ENCODE data around the gene WDR4.
"Not testable (repeated sequence)": the region's sequence is repeated elsewhere in the genome, so short reads cannot be mapped to it uniquely, and the experiment has no call there.

WDR4 gene

GRCh38 chr21:42809577-42810475 is 69.5 kb downstream of the WDR4 start:
- H3K36me3 ChIP-seq (ENCODE audit: insufficient read depth, low read length): no peaks in the 10 kb centered on the region
- peaks cover 8% of the 10 kb centered on the region; the same call in 1 of the 2 replicates for H3K27me3 ChIP-seq (ENCODE audit: insufficient read depth, low read length)
- no peak overlapping the region for H3K4me2 ChIP-seq (ENCODE audit: low read length)
- no peak overlapping the region for H3K4me3 ChIP-seq (ENCODE audit: low read depth, low read length, poor library complexity, severe bottlenecking)
- H3K9ac ChIP-seq (ENCODE audit: low read length): no peak overlapping the region
- no peak overlapping the region for H3K27ac ChIP-seq (ENCODE audit: low read depth, low read length, poor library complexity, severe bottlenecking)
- no peaks in the 10 kb centered on the region for H3K9me2 ChIP-seq (ENCODE audit: low read depth, low read length)
- H3K79me2 ChIP-seq (ENCODE audit: insufficient read depth, low read length): no peaks in the 10 kb centered on the region
- H4K20me1 ChIP-seq (ENCODE audit: insufficient read depth, low read length): no peaks in the 10 kb centered on the region
- H3K9me3 ChIP-seq (ENCODE audit: low read length): peaks cover under 1% of the 10 kb centered on the region; the same call in 1 of the 2 replicates
- H3K4me1 ChIP-seq (ENCODE audit: insufficient read depth, low read length, severe bottlenecking): no peaks in the 10 kb centered on the region
- TF ChIP-seq EZH2 (IDR thresholded peaks at IDR 0.05; ENCODE audit: borderline replicate concordance, low read length) (no peak), CTCF (IDR thresholded peaks at IDR 0.05; ENCODE audit: low read length) (no peak)
- H2AFZ ChIP-seq (ENCODE audit: low read length): no peak overlapping the region
- H3F3A ChIP-seq (ENCODE audit: insufficient read depth, low read length): no peaks in the 10 kb centered on the region

GRCh38 chr21:42809171-42809570 is 70.2 kb downstream of the WDR4 start:
- no peaks in the 10 kb centered on the region for H3K9me3 ChIP-seq (ENCODE audit: low read length)
- H3K9ac ChIP-seq (ENCODE audit: low read length): no peak overlapping the region
- no peak overlapping the region for H3K27ac ChIP-seq (ENCODE audit: low read depth, low read length, poor library complexity, severe bottlenecking)
- H3K9me2 ChIP-seq (ENCODE audit: low read depth, low read length): no peaks in the 10 kb centered on the region
- peaks cover 8% of the 10 kb centered on the region; the same call in 1 of the 2 replicates for H3K27me3 ChIP-seq (ENCODE audit: insufficient read depth, low read length)
- H3K4me1 ChIP-seq (ENCODE audit: insufficient read depth, low read length, severe bottlenecking): no peaks in the 10 kb centered on the region
- H2AFZ ChIP-seq (ENCODE audit: low read length): no peak overlapping the region
- H3K4me3 ChIP-seq (ENCODE audit: low read depth, low read length, poor library complexity, severe bottlenecking): no peak overlapping the region
- H4K20me1 ChIP-seq (ENCODE audit: insufficient read depth, low read length): no peaks in the 10 kb centered on the region
- no peaks in the 10 kb centered on the region for H3K79me2 ChIP-seq (ENCODE audit: insufficient read depth, low read length)
- no peaks in the 10 kb centered on the region for H3F3A ChIP-seq (ENCODE audit: insufficient read depth, low read length)
- no peaks in the 10 kb centered on the region for H3K36me3 ChIP-seq (ENCODE audit: insufficient read depth, low read length)
- H3K4me2 ChIP-seq (ENCODE audit: low read length): no peak overlapping the region
- no peak for TF ChIP-seq EZH2 (IDR thresholded peaks at IDR 0.05; ENCODE audit: borderline replicate concordance, low read length)
- no peak for TF ChIP-seq CTCF (IDR thresholded peaks at IDR 0.05; ENCODE audit: low read length)

- Histone ChIP-seq H3K4me1 (ENCODE audit: insufficient read depth, low read length, severe bottlenecking) (no peaks in the 10 kb centered on the region), H3K36me3 (ENCODE audit: insufficient read depth, low read length) (no peaks in the 10 kb centered on the region), H3K9me2 (ENCODE audit: low read depth, low read length) (no peaks in the 10 kb centered on the region), H3K9me3 (ENCODE audit: low read length) (no peaks in the 10 kb centered on the region), H3F3A (ENCODE audit: insufficient read depth, low read length) (no peaks in the 10 kb centered on the region), H2AFZ (ENCODE audit: low read length) (no peak overlapping the region), H3K27me3 (ENCODE audit: insufficient read depth, low read length) (peaks cover 8% of the 10 kb centered on the region; the same call in 1 of the 2 replicates), H3K4me3 (ENCODE audit: low read depth, low read length, poor library complexity, severe bottlenecking) (no peak overlapping the region), H3K4me2 (ENCODE audit: low read length) (no peak overlapping the region), H3K9ac (ENCODE audit: low read length) (no peak overlapping the region), H3K27ac (ENCODE audit: low read depth, low read length, poor library complexity, severe bottlenecking) (no peak overlapping the region), H4K20me1 (ENCODE audit: insufficient read depth, low read length) (no peaks in the 10 kb centered on the region), H3K79me2 (ENCODE audit: insufficient read depth, low read length) (no peaks in the 10 kb centered on the region)
- TF ChIP-seq EZH2 (IDR thresholded peaks at IDR 0.05; ENCODE audit: borderline replicate concordance, low read length) (no peak), CTCF (IDR thresholded peaks at IDR 0.05; ENCODE audit: low read length) (no peak)
These were observed 71.3 kb downstream of the WDR4 start for GRCh38 chr21:42807938-42808613.

GRCh38 chr21:42807293-42807895 is 71.9 kb downstream of the WDR4 start:
- H3K9me3 ChIP-seq (ENCODE audit: low read length); H3K4me3 ChIP-seq (ENCODE audit: low read depth, low read length, poor library complexity, severe bottlenecking); H2AFZ ChIP-seq (ENCODE audit: low read length); H3K9me2 ChIP-seq (ENCODE audit: low read depth, low read length); H3K79me2 ChIP-seq (ENCODE audit: insufficient read depth, low read length); H3K27ac ChIP-seq (ENCODE audit: low read depth, low read length, poor library complexity, severe bottlenecking); H3K27me3 ChIP-seq (ENCODE audit: insufficient read depth, low read length); H3F3A ChIP-seq (ENCODE audit: insufficient read depth, low read length); H4K20me1 ChIP-seq (ENCODE audit: insufficient read depth, low read length); H3K36me3 ChIP-seq (ENCODE audit: insufficient read depth, low read length); H3K4me2 ChIP-seq (ENCODE audit: low read length); H3K4me1 ChIP-seq (ENCODE audit: insufficient read depth, low read length, severe bottlenecking); H3K9ac ChIP-seq (ENCODE audit: low read length): not testable (repeated sequence)
